ENCODE data around the gene ENSA.
"Not testable (repeated sequence)": the region's sequence is repeated elsewhere in the genome, so short reads cannot be mapped to it uniquely, and the experiment has no call there.

Gene ENSA

GRCh38 chr1:150621497-150622302 lies 7.7 kb downstream of the ENSA start:
- no peak for DNase-seq

- no peak for DNase-seq
Observed at GRCh38 chr1:150620919-150621318, 8.5 kb downstream of the ENSA start.

- DNase-seq, result no peak
Observed at GRCh38 chr1:150619576-150620509, 9.6 kb downstream of the ENSA start.

- DNase-seq, result no peak
Observed at GRCh38 chr1:150615346-150616201, 13.8 kb downstream of the ENSA start.

GRCh38 chr1:150613061-150613920 lies 16.1 kb downstream of the ENSA start:
- no peak for DNase-seq

GRCh38 chr1:150612014-150612345 lies 17.4 kb downstream of the ENSA start:
- no peak for DNase-seq

- DNase-seq, result no peak
Observed at GRCh38 chr1:150610576-150610975, 18.8 kb downstream of the ENSA start.

GRCh38 chr1:150609732-150610131 lies 19.7 kb downstream of the ENSA start:
- DNase-seq, result no peak

- no peak for DNase-seq
Observed at GRCh38 chr1:150606463-150607142, 22.8 kb downstream of the ENSA start.

GRCh38 chr1:150605451-150605731 lies 24.0 kb downstream of the ENSA start:
- DNase-seq, result not testable (repeated sequence)

GRCh38 chr1:150604226-150604588 lies 25.2 kb downstream of the ENSA start:
- DNase-seq, result no peak

GRCh38 chr1:150603711-150604110 lies 25.7 kb downstream of the ENSA start:
- DNase-seq, result no peak

- not testable (repeated sequence) for DNase-seq
Observed at GRCh38 chr1:150602372-150602771, 27.0 kb downstream of the ENSA start.

- DNase-seq, result no peak
Observed at GRCh38 chr1:150601540-150601939, 27.9 kb downstream of the ENSA start.

- DNase-seq, result not testable (repeated sequence)
Observed at GRCh38 chr1:150598346-150598745, 31.1 kb downstream of the ENSA start.

GRCh38 chr1:150596976-150597375 lies 32.4 kb downstream of the ENSA start:
- DNase-seq, result no peak

GRCh38 chr1:150596095-150596892 lies 33.1 kb downstream of the ENSA start:
- DNase-seq, result no peak

GRCh38 chr1:150582371-150582770 lies 47.0 kb downstream of the ENSA start:
- DNase-seq, result no peak

- DNase-seq, result not testable (repeated sequence)
Observed at GRCh38 chr1:150581962-150582361, 47.5 kb downstream of the ENSA start.

GRCh38 chr1:150581437-150581836 lies 48.0 kb downstream of the ENSA start:
- DNase-seq, result not testable (repeated sequence)

- DNase-seq, result not testable (repeated sequence)
Observed at GRCh38 chr1:150580966-150581365, 48.4 kb downstream of the ENSA start.
